ENCODE measurements around the gene CHST9. TPM values are rescaled to one million over a fixed set of nuclear protein-coding genes. Genes with fewer than 3 reads are reported as not detected.

Gene CHST9
- total RNA-seq, 1 experiment from 2014 or later: 3.5 TPM

GRCh38 chr18:26894426-26894825 is 290.7 kb downstream of the CHST9 start:
- Histone ChIP-seq H4K5ac (ENCODE audit: insufficient read length, low read depth, low read length) (no peak overlapping the region), H3T11ph (ENCODE audit: low read length) (no peak overlapping the region), H4K20me1 (ENCODE audit: control insufficient read depth, insufficient read depth, insufficient read length) (no peaks in the 10 kb centered on the region), H3K9ac (ENCODE audit: extremely low read depth, insufficient read length, low read length) (no peak overlapping the region), H2BK20ac (ENCODE audit: low read depth, low read length, poor library complexity, severe bottlenecking) (no peak overlapping the region), H2BK12ac (ENCODE audit: insufficient read length, low read depth, low read length) (no peak overlapping the region), H3K9me3 (ENCODE audit: control insufficient read depth, low read depth, low read length) (no peaks in the 10 kb centered on the region), H3K4ac (ENCODE audit: low read depth, low read length) (no peak overlapping the region), H3K56ac (ENCODE audit: insufficient read length, low read depth, low read length) (no peak overlapping the region), H3K27ac (ENCODE audit: insufficient read length, low read depth, low read length) (no peak overlapping the region), H3K23me2 (ENCODE audit: insufficient read length, low read depth, low read length, poor library complexity, severe bottlenecking) (no peaks in the 10 kb centered on the region), H3K79me1 (ENCODE audit: insufficient read depth, low read depth, low read length, poor library complexity, severe bottlenecking) (no peaks in the 10 kb centered on the region), H3K14ac (ENCODE audit: insufficient read depth, low read length) (no peak overlapping the region), H2BK15ac (ENCODE audit: low read depth, low read length) (no peak overlapping the region), H2AFZ (ENCODE audit: low read length) (no peak overlapping the region), H3K4me1 (ENCODE audit: insufficient read depth, low read length) (no peaks in the 10 kb centered on the region; the same call in 1 of the 2 replicates), H4K8ac (replicated peaks; ENCODE audit: insufficient read length, low read depth, low read length) (no peak overlapping the region), H2AK5ac (ENCODE audit: insufficient read length, low read length) (no peak overlapping the region), H3K23ac (ENCODE audit: insufficient read length, low read depth, low read length) (no peak overlapping the region), H2BK5ac (ENCODE audit: insufficient read length, low read length) (no peak overlapping the region), H4K91ac (ENCODE audit: insufficient read length, low read depth, low read length) (no peak overlapping the region), H3K79me2 (ENCODE audit: insufficient read depth, low read length) (no peaks in the 10 kb centered on the region), H3K18ac (ENCODE audit: insufficient read length, low read depth, low read length) (no peak overlapping the region), H3K4me2 (ENCODE audit: insufficient read depth, insufficient read length, low read length) (no peak overlapping the region), H3K27me3 (ENCODE audit: insufficient read depth, low read length) (no peaks in the 10 kb centered on the region), H2BK120ac (ENCODE audit: low read depth, low read length, poor library complexity, severe bottlenecking) (no peak overlapping the region)
- Mint-ChIP-seq H3K9me3 (peaks cover 0 to 3% of the 10 kb centered on the region in 2 experiments; a peak in 1 of 5 replicates), H3K27me3 (ENCODE audit: low read depth) (no peaks in the 10 kb centered on the region), H3K4me1 (peaks cover 15 to 16% of the 10 kb centered on the region in 2 experiments), H3K4me3 (no peak overlapping the region), H3K36me3 (ENCODE audit: insufficient read depth in 1 of 3, low read depth in 3 of 3) (no peaks in the 10 kb centered on the region; a peak in 1 of 7 replicates), H3K27ac (no peak overlapping the region)
- no peak for DNase-seq
- no CpG with 5 or more reads among the region's 1 CpG for WGBS (ENCODE audit: extremely low coverage, insufficient read length, low lambda C conversion rate)
- TF ChIP-seq CTCF (conservative IDR thresholded peaks at IDR 0.05): no peak

Data from H9 (cell line).